Measurements from ENCODE around the gene BACE1-AS.

DNA sequence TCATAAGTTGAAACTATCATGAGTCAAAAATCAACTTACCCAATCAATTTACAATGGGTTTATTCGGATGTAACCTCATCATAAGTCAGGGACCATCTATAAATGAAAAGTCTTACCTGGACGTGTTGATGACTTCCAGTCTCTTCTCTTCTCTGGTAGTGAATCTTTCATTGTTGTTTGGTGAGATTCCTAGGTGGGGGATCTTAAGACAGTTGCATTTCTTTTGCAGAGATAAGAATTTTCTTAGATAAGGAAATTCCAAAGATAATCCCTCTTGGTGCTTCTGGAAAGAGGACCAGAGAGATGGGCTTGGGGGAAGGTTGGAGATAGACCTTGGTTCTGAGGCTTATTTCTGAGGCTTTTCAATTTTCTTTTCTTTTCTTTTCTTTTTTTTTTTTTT lies 21.3 kb upstream of the BACE1-AS start:
- TF ChIP-seq, protein P1, sequence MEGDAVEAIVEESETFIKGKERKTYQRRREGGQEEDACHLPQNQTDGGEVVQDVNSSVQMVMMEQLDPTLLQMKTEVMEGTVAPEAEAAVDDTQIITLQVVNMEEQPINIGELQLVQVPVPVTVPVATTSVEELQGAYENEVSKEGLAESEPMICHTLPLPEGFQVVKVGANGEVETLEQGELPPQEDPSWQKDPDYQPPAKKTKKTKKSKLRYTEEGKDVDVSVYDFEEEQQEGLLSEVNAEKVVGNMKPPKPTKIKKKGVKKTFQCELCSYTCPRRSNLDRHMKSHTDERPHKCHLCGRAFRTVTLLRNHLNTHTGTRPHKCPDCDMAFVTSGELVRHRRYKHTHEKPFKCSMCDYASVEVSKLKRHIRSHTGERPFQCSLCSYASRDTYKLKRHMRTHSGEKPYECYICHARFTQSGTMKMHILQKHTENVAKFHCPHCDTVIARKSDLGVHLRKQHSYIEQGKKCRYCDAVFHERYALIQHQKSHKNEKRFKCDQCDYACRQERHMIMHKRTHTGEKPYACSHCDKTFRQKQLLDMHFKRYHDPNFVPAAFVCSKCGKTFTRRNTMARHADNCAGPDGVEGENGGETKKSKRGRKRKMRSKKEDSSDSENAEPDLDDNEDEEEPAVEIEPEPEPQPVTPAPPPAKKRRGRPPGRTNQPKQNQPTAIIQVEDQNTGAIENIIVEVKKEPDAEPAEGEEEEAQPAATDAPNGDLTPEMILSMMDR (IDR thresholded peaks at IDR 0.05; ENCODE audit: insufficient read depth, low read depth, low read length): no peak
- no peak for TF ChIP-seq EZH2 (IDR thresholded peaks at IDR 0.05; ENCODE audit: insufficient read depth, low read length)

Measured in astrocyte (in vitro differentiated cells and primary cell).